Fibroblast of lung (primary cell): Measurements from ENCODE around the gene ANO10.

Experiments
- CTCF ChIP-seq, 2 donors: IDR thresholded peaks in 1 of 2; conservative IDR thresholded peaks in 1 of 2; 1 replicate in 1 of 2; 2 replicates in 1 of 2; pipeline ENCODE4 v1.5.1; 2011 to 2012; ENCODE audit warnings: low read length in 2 of 2, control low read depth in 1 of 2, inconsistent platforms in 1 of 2, low read depth in 1 of 2, mild to moderate bottlenecking in 1 of 2
- EZH2 ChIP-seq: IDR thresholded peaks from 2 replicates; pipeline ENCODE4 v1.5.1; 2012; ENCODE audit warnings: low read length, control low read depth, mild to moderate bottlenecking; ENCODE audit errors: missing control alignments

DNA sequence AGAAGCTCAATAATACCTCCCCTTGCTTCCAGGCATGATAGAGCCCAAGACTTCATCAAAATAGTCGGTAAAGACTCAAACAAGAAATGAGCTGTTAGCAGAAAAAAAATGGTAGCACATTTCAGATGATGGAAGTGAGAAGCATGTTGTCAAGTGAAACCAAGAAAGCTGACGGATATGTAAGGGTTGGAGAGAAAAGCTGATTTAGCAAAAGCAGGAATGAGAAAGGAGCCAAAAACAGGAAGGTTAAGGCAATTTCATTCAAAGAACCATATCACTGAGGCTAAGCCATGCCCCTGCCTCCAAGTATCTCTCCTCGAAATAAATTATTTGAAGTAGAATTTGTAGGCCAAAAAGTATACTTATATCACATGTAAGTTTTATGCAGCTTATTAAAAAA lies 88.8 kb downstream of the ANO10 start:
- TF ChIP-seq CTCF (conservative IDR thresholded peaks at IDR 0.05 in 1 of 2, IDR thresholded peaks at IDR 0.05 in 1 of 2; ENCODE audit: low read depth in 1 of 2, low read length in 2 of 2) (no peak), EZH2 (no peak)
